OCI-LY7 (cell line): ENCODE data around the gene GLI3.

Experiments
- EZH2phosphoT487 ChIP-seq: fragments of 200-600 bp; sonication (generic); IDR thresholded peaks from 2 replicates; pipeline ENCODE4 v1.6.1; 2018; ENCODE audit warnings: low read depth, borderline replicate concordance, mild to moderate bottlenecking, mixed run types, antibody characterized with exemption, low read length, moderate library complexity, mixed read lengths
- TF ChIP-seq, protein P1 (sequence below): fragments of 200-600 bp; sonication (generic); conservative IDR thresholded peaks from 2 replicates; pipeline ENCODE4 v1.5.1; 2014; ENCODE audit warnings: mild to moderate bottlenecking, antibody characterized with exemption, low read length, moderate library complexity, mixed read lengths

GRCh38 chr7:42174391-42174912 lies 62.6 kb downstream of the GLI3 start:
- TF ChIP-seq, protein P1, sequence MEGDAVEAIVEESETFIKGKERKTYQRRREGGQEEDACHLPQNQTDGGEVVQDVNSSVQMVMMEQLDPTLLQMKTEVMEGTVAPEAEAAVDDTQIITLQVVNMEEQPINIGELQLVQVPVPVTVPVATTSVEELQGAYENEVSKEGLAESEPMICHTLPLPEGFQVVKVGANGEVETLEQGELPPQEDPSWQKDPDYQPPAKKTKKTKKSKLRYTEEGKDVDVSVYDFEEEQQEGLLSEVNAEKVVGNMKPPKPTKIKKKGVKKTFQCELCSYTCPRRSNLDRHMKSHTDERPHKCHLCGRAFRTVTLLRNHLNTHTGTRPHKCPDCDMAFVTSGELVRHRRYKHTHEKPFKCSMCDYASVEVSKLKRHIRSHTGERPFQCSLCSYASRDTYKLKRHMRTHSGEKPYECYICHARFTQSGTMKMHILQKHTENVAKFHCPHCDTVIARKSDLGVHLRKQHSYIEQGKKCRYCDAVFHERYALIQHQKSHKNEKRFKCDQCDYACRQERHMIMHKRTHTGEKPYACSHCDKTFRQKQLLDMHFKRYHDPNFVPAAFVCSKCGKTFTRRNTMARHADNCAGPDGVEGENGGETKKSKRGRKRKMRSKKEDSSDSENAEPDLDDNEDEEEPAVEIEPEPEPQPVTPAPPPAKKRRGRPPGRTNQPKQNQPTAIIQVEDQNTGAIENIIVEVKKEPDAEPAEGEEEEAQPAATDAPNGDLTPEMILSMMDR = no peak
- no peak for TF ChIP-seq EZH2phosphoT487
